BJ (cell line): ENCODE data around the gene RIPOR1. TPM values are rescaled to one million over a fixed set of nuclear protein-coding genes. Genes with fewer than 3 reads are reported as not detected.
A peak's percentile ranks its signal among the peaks of the same experiment; 100 is the strongest.

ENCODE experiments used
- CTCF ChIA-PET: fragments of 350-600 bp; formaldehyde crosslinking; extraction: SDS; loops from one replicate; lab custom pipeline; 2021; ENCODE audit warnings: antibody characterized with exemption, inconsistent platforms; lab: Yijun Ruan, JAX
- POLR2A ChIA-PET: fragments of 300-600 bp; sonication (Branson Sonifier 250); formaldehyde crosslinking; extraction: SDS; loops from one replicate; lab custom pipeline; 2021; ENCODE audit warnings: antibody characterized with exemption; lab: Charles Lee
- DNase-seq: peaks from one replicate; pipeline ENCODE4 v3.0.0-alpha.2; 2011; ENCODE audit warnings: low read depth
- H3K27me3 ChIP-seq: 2 replicates; pipeline ENCODE4 v1.6.0; 2011; ENCODE audit warnings: low read length; ENCODE audit not compliant: control insufficient read depth, insufficient read depth
- H3K36me3 ChIP-seq: 2 replicates; pipeline ENCODE4 v1.5.1; 2011; ENCODE audit warnings: low read length; ENCODE audit not compliant: control insufficient read depth, insufficient read depth
- H3K4me3 ChIP-seq: 2 replicates; pipeline ENCODE4 v1.5.1; 2011; ENCODE audit warnings: low read depth, mild to moderate bottlenecking, control low read depth, low read length
- CTCF ChIP-seq: IDR thresholded peaks from 2 replicates; pipeline ENCODE4 v1.5.1; 2011; ENCODE audit warnings: low read depth, mild to moderate bottlenecking, control low read depth, inconsistent platforms, low read length, moderate library complexity; ENCODE audit not compliant: insufficient read depth
- polyA plus RNA-seq: library from polyadenylated mRNA; depleted of rRNA; stranded (reverse); fragments of >200 nt; gene quantifications from 2 replicates; pipeline ENCODE4 v1.2.3, GENCODE V29; 2011

Gene RIPOR1
- polyA plus RNA-seq, 1 experiment, result 12.7 TPM

- DNase-seq, result peak; percentile 63
- no peak for TF ChIP-seq CTCF
- Histone ChIP-seq H3K36me3 (peaks cover 2% of the 10 kb centered on the region; the same call in 1 of the 2 replicates), H3K4me3 (no peak overlapping the region), H3K27me3 (no peaks in the 10 kb centered on the region)
- ChIA-PET POLR2A (no interaction called here), CTCF (interaction anchor here (0.5 to 3.0 kb wide), 8 partner anchors 7 to 199 kb away, joined by 3 to 13 read pairs (median 3); partner anchors contain the start of genes CARMIL2 and CTCF)
Measured at GRCh38 chr16:67571981-67572431, 43.4 kb downstream of the RIPOR1 start.

- DNase-seq, result no peak
- ChIA-PET POLR2A (no interaction called here), CTCF (interaction anchor here (0.6 to 1.7 kb wide), 3 partner anchors 12 to 24 kb away, joined by 3 to 4 read pairs (median 4); partner anchors contain the start of gene CTCF)
- no peak for TF ChIP-seq CTCF
- Histone ChIP-seq H3K4me3 (no peak overlapping the region), H3K36me3 (peaks cover 2% of the 10 kb centered on the region; the same call in 1 of the 2 replicates), H3K27me3 (no peaks in the 10 kb centered on the region)
Measured at GRCh38 chr16:67579686-67580085, 51.1 kb downstream of the RIPOR1 start.

GRCh38 chr16:67580202-67580601, 51.6 kb downstream of the RIPOR1 start:
- POLR2A ChIA-PET, result no interaction called here
- no peak for TF ChIP-seq CTCF

DNA sequence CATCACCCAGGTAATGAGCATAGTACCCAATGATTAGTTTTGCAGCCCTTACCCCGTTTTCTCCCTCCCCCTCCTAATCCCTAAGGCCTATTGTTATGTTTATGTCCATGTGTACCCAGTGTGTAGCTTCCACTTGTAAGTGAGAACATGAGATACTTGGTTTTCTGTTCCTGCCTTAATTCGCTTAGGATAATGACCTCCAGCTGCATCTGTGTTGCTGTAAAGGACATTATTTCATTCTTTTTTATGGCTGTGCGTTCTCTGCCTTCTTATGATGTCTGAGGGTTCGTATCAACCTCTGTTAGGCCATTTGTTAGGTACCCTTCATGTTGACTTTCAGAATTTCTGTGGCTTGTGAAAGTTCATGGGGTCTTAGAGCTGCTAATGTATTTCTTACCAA, 64.7 kb downstream of the RIPOR1 start:
- TF ChIP-seq CTCF, result no peak
- ChIA-PET CTCF (interaction anchor here (0.5 to 1.7 kb wide), 3 partner anchors 34 to 113 kb away, joined by 3 to 4 read pairs (median 3); no protein-coding TSS in a partner anchor), POLR2A (no interaction called here)
- Histone ChIP-seq H3K27me3 (no peaks in the 10 kb centered on the region), H3K36me3 (no peaks in the 10 kb centered on the region; the same call in 1 of the 2 replicates), H3K4me3 (no peak overlapping the region)
- no peak for DNase-seq

More at GRCh38 chr16:67580202-67580601, 51.6 kb downstream of the RIPOR1 start:
- H3K36me3 ChIP-seq, result peaks cover 2% of the 10 kb centered on the region; the same call in 1 of the 2 replicates
- no peaks in the 10 kb centered on the region for H3K27me3 ChIP-seq
- no peak overlapping the region for H3K4me3 ChIP-seq
- no peak for DNase-seq
- CTCF ChIA-PET, result interaction anchor here (0.6 to 1.1 kb wide), 2 partner anchors 18 to 24 kb away, joined by 3 to 4 read pairs; partner anchors contain the start of gene CTCF

DNA sequence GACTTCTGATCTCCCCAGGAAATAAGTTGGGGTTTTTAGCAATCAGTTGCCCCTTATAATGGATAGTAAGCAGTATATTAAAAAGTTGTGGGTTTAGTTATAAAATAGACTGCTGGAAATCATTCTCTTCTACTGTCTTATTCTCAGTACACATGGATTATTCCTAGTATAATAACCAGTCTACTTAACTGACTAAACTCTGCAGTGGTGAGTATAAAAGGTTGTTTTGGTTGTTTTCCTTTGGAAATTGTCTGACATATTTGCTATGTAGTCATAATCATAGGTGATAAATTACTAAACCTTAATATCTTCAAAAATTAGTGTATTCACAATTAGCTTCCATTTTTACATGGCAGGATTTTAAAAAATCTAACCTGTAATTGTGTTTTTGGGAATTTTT, 65.1 kb downstream of the RIPOR1 start:
- ChIA-PET CTCF (interaction anchor here (1.0 kb wide), 1 partner anchor 34 kb away, joined by 3 read pairs; no protein-coding TSS in a partner anchor), POLR2A (no interaction called here)
- H3K36me3 ChIP-seq, result no peaks in the 10 kb centered on the region; the same call in none of the 2 replicates
- no peaks in the 10 kb centered on the region for H3K27me3 ChIP-seq
- DNase-seq, result no peak
- no peak overlapping the region for H3K4me3 ChIP-seq
- no peak for TF ChIP-seq CTCF
